Dermis blood vessel endothelial cell (primary cell): Measurements from ENCODE around the gene GPR137B. TPM values are rescaled to one million over a fixed set of nuclear protein-coding genes. Genes with fewer than 3 reads are reported as not detected.

ENCODE experiments used
- DNase-seq: peaks from one replicate; pipeline ENCODE4 v3.0.0; 2010
- total RNA-seq: library from RNA; depleted of rRNA; stranded (reverse); fragments of >200 nt; gene quantifications from 2 replicates; pipeline ENCODE4 v1.2.3, GENCODE V29; 2014

The GPR137B gene
- total RNA-seq, 1 donor from 2014 or later = 10.2 TPM

- no peak for DNase-seq
Observed at GRCh38 chr1:236114076-236114747, 28.1 kb upstream of the GPR137B start.

- DNase-seq = no peak
Observed at GRCh38 chr1:236117710-236118109, 24.6 kb upstream of the GPR137B start.

- no peak for DNase-seq
Observed at GRCh38 chr1:236119943-236120484, 22.3 kb upstream of the GPR137B start.

GRCh38 chr1:236120721-236121153 lies 21.6 kb upstream of the GPR137B start:
- no peak for DNase-seq

DNA sequence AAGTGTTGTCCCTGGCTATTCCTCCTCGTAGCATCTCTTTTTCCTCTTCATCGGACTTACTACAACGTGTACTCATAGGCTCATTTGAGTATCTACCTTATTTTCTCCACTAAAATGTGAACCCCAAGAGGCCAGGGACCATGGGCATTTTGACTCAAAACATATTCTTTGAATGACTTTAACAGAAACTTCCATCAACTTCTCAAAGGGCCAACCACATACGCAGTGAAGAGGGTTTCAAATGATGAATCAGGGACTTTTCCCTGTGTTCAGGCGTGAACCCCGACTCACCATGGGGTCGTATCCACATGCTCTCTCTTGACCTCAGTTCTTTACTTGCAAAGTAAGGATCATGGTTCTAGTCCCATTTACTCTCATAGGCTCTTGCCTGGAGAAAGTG lies 20.2 kb upstream of the GPR137B start:
- DNase-seq = no peak

DNA sequence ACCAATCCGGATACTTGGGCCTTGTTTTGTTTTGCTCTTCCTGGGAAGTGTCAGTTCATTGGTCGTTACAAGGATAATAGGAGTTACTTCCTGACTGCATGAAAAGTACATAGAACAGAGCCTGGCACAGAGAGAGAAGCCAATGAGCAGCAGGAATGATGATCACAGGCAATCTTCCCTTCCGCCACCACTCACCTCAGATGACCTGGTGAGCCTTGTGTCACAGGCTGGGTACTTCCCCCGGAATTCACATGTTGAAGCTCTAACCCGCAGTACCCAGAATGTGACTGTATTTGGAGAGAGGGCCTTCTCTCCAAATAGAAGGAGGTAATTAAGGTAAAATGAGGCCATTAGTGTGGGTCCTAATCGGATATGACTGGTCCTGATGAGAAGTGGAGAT lies 18.8 kb upstream of the GPR137B start:
- no peak for DNase-seq

GRCh38 chr1:236124965-236125364 lies 17.4 kb upstream of the GPR137B start:
- no peak for DNase-seq

GRCh38 chr1:236127045-236127444 lies 15.3 kb upstream of the GPR137B start:
- DNase-seq = no peak

- DNase-seq = no peak
Observed at GRCh38 chr1:236128646-236129178, 13.6 kb upstream of the GPR137B start.

GRCh38 chr1:236129306-236129705 lies 13.0 kb upstream of the GPR137B start:
- DNase-seq = no peak

GRCh38 chr1:236130372-236130771 lies 12.0 kb upstream of the GPR137B start:
- no peak for DNase-seq

GRCh38 chr1:236131916-236132315 lies 10.4 kb upstream of the GPR137B start:
- DNase-seq = no peak

DNA sequence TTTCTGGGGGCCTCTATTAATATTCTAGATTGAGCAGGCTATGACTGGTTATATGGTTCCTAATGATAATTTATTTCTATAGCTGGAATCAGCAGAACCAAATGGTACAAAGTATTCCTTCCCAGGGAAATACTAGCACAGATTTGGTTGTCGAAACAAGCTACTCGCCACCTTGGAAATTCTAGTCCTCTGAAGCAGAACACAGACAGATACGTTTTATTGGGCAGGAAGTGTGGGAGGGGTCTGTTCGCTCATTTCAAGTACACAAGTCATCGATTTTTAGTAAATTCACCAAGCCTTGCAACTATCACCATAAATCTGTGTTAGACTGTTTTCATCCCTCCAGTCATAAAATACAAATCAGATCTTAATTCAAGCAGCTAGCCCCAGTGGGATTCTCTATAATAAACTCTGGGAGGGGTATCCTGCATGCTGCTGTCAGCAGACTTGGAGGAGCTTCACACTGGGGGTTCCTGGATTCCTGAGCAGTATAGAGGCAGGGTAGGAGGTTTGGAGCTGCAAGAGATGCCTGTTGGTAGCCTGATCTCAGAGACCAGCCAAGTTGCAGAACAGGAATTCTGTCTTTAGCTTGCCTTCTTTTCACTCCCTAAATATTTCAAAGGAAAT lies 9.8 kb upstream of the GPR137B start:
- DNase-seq = no peak

DNA sequence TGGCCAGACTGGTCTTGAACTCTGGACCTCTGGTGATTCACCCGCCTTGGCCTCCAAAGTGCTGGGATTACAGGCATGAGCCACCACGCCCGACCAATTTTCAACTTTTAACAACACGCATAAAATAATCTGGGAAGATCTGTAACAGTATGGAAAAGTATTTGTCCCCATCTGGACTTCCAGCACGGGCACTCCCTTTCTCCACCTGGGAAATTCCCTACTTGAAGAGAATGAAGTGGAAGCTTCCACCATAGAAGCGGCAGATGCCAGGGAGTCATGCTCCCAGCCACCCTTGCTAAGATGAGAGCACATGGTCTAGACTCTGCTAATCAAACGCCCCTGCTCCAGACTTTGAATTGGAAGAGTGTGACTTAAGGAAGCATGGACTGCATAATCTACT lies 9.0 kb upstream of the GPR137B start:
- no peak for DNase-seq

DNA sequence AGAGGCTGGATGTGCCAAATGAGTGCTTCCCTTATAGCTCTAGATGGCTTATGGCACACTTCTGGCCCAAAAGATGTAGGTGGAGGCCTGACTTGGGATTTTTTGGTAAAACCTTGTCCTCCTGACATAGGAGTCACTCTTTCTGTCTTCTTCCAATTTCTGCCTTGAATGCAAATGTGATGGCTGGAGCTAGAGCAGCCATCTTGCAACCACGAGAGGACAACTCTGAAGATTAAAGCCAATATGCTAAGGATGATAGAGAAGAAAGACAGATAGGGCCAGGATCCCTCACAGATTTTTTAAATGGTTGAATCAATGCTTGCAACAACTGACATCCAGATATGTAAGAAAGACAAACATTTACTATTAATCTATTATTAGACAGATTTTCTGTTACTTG lies 8.5 kb upstream of the GPR137B start:
- no peak for DNase-seq

- no peak for DNase-seq
Observed at GRCh38 chr1:236137285-236137852, 5.0 kb upstream of the GPR137B start.

DNA sequence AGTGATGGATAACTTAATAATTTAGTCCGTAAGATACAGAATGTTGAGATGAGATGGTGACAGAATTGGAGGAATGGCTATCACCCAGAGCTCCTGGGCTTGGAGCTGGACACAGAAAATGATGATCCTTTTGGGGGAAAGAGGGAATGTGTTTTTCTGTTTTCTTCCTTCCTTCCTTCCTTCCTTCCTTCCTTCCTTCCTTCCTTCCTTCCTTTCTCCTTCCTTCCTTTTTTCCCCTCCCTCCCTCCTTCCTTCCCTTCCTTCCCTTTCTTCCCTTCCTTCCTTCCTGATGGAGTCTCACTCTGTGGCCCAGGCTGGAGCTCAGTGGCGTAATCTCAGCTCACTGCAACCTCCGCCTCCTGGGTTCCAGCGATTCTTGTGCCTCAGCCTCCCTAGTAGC lies 2.8 kb upstream of the GPR137B start:
- DNase-seq = no peak

GRCh38 chr1:236140705-236141446 lies 1.5 kb upstream of the GPR137B start:
- DNase-seq = no peak

DNA sequence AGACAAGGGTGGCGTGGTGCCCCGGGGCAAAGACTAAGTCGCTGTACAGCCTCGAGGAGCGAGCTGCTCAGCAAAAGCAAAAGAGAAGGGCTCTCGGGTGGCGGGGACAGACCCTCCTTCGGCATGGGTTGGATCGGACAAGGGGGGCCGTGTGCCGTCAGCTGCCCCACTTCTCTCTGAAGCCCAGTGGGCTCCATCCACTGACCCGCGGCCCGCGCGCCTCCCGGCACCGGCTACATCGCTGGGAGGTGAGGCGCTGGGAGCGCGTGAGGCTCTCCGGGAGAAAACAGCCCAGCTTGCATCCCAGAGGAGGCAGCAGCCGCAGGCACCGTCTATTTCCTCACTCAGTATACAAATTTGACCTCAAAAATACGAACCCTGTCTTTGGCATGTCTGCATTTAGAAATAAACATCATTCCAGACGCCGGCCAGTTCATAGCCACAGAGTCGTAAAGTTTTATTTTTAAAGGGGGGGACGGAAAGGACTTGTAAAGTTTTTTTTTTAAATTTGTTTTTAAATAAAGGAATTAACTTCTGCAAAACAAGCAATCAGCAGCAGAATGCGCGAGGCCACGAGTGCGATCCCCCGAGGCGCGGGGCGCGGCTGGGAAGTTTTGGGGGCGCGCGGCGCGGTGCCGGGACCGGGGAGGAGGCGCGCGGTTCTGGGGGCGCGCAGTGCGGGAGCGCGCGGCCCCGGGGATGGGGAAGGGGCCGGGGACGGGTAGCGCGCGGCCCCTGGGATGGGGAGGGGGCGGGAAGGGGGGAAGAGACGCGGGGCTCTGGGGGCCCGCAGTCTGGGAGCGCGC lies 689 bp upstream of the GPR137B start:
- peak; percentile 57 for DNase-seq

DNA sequence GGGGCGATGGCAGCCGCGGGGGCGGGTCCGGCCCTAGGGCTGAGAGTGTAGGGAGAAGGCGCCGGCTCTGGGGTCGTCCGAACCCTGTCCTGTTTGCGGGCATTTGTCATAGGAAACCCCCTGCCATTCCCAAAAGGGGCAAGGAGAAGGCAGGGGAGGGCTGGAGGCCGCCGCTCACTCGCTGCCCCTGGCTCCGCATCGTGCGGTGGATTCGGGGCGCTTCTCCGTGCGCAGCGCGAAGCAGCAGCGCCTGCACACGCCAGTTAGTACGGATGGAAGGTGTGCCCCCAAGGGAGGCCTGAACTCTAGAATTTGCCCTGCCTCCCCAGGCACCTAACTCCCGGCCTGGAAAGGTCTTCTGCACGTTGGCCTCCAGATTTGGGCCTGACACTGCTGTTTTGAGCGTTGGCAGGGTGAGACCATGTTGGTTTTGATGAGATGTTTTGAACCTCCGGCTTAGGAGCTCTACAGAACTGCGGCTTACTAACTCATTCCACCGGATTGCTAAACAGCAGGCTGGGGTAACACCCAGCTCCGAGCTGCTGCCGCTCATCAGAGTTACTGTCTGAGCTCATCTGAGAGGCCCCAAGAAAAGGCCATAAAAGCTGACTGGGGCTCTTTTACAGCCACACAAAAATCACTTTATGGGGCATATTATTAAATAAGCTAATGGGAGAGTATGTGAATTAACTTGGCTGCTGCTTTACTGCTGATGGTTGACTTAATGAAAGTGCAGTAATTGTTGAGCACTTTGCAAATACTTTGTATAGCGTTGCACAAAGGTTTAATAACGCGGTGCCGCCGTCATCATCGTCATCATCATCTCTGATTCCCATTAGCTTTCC lies 987 bp downstream of the GPR137B start:
- peak; percentile 27 for DNase-seq

DNA sequence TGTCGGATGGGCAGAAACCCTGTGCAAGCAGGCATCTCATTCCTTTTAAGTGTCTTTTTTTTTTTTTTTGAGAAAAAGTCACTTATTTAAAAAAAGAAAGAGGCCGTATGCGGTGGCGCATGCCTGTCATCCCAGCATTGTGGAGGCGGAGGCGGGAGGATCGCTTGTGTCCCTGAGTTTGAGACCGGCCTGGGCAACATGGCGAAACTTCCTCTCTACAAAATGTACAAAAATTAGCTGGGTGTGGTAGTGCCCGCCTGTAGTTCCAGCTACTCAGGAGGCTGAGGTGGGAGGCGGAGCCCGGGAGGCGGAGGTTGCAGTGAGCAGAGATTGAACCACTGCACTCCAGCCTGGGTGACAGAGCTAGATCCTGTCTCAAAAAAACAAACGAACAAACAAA lies 1.7 kb downstream of the GPR137B start:
- DNase-seq = no peak
